ENCODE measurements around the gene SND1. TPM values are rescaled to one million over a fixed set of nuclear protein-coding genes. Genes with fewer than 3 reads are reported as not detected.
A peak's percentile ranks its signal among the peaks of the same experiment; 100 is the strongest.

The SND1 gene
- total and polyA plus RNA-seq, 7 experiments from 2014 or later: 68.6 to 253 (median 137) TPM

DNA sequence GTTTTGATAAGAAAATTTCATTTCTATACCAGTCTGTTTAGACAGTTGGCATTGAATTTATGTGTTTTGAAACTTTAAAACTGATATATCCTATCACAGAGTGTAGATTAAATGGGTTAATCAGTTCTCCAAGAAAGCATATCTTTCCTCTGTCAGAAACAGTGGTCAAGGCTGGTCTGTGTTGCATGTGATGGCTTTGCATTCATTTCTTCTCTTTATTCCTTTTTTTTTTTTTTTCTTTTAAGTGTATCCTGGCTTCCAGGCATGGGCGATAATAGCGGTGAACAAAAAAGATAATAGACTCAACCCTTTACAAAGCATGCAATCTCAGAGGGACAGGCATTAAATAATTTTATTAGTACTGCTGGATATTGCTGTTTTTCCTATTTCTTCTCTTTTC is 242.6 kb downstream of the SND1 start:
- intact Hi-C loops (cut with micrococcal nuclease): no loop called here
- H3K4me1 ChIP-seq (ENCODE audit: control insufficient read depth in 2 of 2, insufficient read depth in 2 of 2, low read length in 2 of 2): no peaks in the 10 kb centered on the region
- ChIA-PET POLR2A (no interaction called here), CTCF (no interaction called here)
- no peak overlapping the region for H3K4me3 ChIP-seq (ENCODE audit: low read length)
- no peaks in the 10 kb centered on the region for H3K9me3 Mint-ChIP-seq
- no peaks in the 10 kb centered on the region for H3K27me3 Mint-ChIP-seq
- H3K27ac Mint-ChIP-seq: no peak overlapping the region
- H3K4me1 Mint-ChIP-seq: peaks cover 0 to 14% (median 5%) of the 10 kb centered on the region in 7 donors
- ATAC-seq (no peak), DNase-seq (no peak)
- no peak overlapping the region for H3K4me3 Mint-ChIP-seq
- no peaks in the 10 kb centered on the region for H3K9me3 ChIP-seq (ENCODE audit: control insufficient read depth in 2 of 3, low read length in 3 of 3)
- no peaks in the 10 kb centered on the region for H3K27me3 ChIP-seq (ENCODE audit: control insufficient read depth in 2 of 2, insufficient read depth in 2 of 2, low read length in 2 of 2)
- no peak overlapping the region for H3K27ac ChIP-seq (ENCODE audit: low read depth, low read length)
- H3K36me3 Mint-ChIP-seq: peaks cover 9 to 38% (median 33%) of the 10 kb centered on the region in 5 donors
- H3K36me3 ChIP-seq (ENCODE audit: control insufficient read depth in 2 of 3, insufficient read depth in 3 of 3, low read length in 3 of 3): peaks cover 0 to 6% (median 0%) of the 10 kb centered on the region in 3 experiments

- Histone ChIP-seq H3K9me3 (ENCODE audit: control insufficient read depth in 2 of 3, low read length in 3 of 3) (no peaks in the 10 kb centered on the region), H3K4me3 (ENCODE audit: low read length) (no peak overlapping the region), H3K4me1 (ENCODE audit: control insufficient read depth in 2 of 2, insufficient read depth in 2 of 2, low read length in 2 of 2) (no peaks in the 10 kb centered on the region), H3K36me3 (ENCODE audit: control insufficient read depth in 2 of 3, insufficient read depth in 3 of 3, low read length in 3 of 3) (peaks cover 0 to 6% (median 0%) of the 10 kb centered on the region in 3 experiments), H3K27ac (ENCODE audit: low read depth, low read length) (no peak overlapping the region), H3K27me3 (ENCODE audit: control insufficient read depth in 2 of 2, insufficient read depth in 2 of 2, low read length in 2 of 2) (no peaks in the 10 kb centered on the region)
- H3K9me3 Mint-ChIP-seq: no peaks in the 10 kb centered on the region
- no peak for DNase-seq
- CTCF ChIA-PET: no interaction called here
- H3K36me3 Mint-ChIP-seq: peaks cover 6 to 32% (median 26%) of the 10 kb centered on the region in 5 donors
- no peaks in the 10 kb centered on the region for H3K27me3 Mint-ChIP-seq
- H3K4me1 Mint-ChIP-seq: peaks cover 0 to 15% (median 12%) of the 10 kb centered on the region in 7 donors
- POLR2A ChIA-PET: no interaction called here
- no peak overlapping the region for H3K27ac Mint-ChIP-seq
- intact Hi-C loops (cut with micrococcal nuclease): no loop called here
- no peak overlapping the region for H3K4me3 Mint-ChIP-seq
- ATAC-seq: no peak
These were observed 243.4 kb downstream of the SND1 start for GRCh38 chr7:127895360-127895759.

DNA sequence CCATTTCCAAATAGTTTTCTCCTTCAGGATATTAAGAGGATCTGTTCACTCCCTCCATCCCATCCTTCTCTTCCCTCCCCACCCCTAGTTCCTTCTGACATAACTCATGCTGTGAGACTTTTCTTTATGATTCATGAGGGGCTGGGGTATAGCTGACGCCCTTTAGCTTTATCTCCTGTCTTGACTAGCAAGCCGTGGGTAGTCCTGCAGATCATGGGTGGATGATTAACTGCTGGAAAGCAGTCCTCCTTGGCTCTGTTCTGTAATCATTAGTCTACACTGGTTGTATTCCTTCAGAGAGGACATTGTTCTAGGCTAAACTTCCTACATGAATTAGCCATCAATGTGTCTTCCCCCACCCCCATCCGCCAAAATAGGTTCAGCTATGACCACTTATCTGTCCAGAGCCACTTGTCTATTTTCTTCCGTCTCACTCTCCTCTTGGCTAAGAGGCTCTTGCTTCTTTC is 243.9 kb downstream of the SND1 start:
- Mint-ChIP-seq H3K27me3 (no peaks in the 10 kb centered on the region), H3K9me3 (no peaks in the 10 kb centered on the region), H3K36me3 (peaks cover 5 to 28% (median 26%) of the 10 kb centered on the region in 5 donors), H3K4me3 (no peak overlapping the region), H3K27ac (no peak overlapping the region), H3K4me1 (peaks cover 0 to 18% (median 14%) of the 10 kb centered on the region in 7 donors)
- ChIA-PET CTCF (no interaction called here), POLR2A (no interaction called here)
- Histone ChIP-seq H3K4me3 (ENCODE audit: low read length) (no peak overlapping the region), H3K27ac (ENCODE audit: low read depth, low read length) (no peak overlapping the region), H3K4me1 (ENCODE audit: control insufficient read depth in 2 of 2, insufficient read depth in 2 of 2, low read length in 2 of 2) (no peaks in the 10 kb centered on the region), H3K27me3 (ENCODE audit: control insufficient read depth in 2 of 2, insufficient read depth in 2 of 2, low read length in 2 of 2) (no peaks in the 10 kb centered on the region), H3K9me3 (ENCODE audit: control insufficient read depth in 2 of 3, low read length in 3 of 3) (no peaks in the 10 kb centered on the region), H3K36me3 (ENCODE audit: control insufficient read depth in 2 of 3, insufficient read depth in 3 of 3, low read length in 3 of 3) (peaks cover 0 to 6% (median 0%) of the 10 kb centered on the region in 3 experiments)
- DNase-seq (no peak), ATAC-seq (no peak)
- intact Hi-C loops (cut with micrococcal nuclease): no loop called here

- DNase-seq: no peak
- intact Hi-C loops (cut with micrococcal nuclease): no loop called here
- Histone ChIP-seq H3K27me3 (ENCODE audit: control insufficient read depth in 2 of 2, insufficient read depth in 2 of 2, low read length in 2 of 2) (no peaks in the 10 kb centered on the region), H3K4me1 (ENCODE audit: control insufficient read depth in 2 of 2, insufficient read depth in 2 of 2, low read length in 2 of 2) (no peaks in the 10 kb centered on the region), H3K27ac (ENCODE audit: low read depth, low read length) (no peak overlapping the region), H3K4me3 (ENCODE audit: low read length) (no peak overlapping the region), H3K9me3 (ENCODE audit: control insufficient read depth in 2 of 3, low read length in 3 of 3) (no peaks in the 10 kb centered on the region), H3K36me3 (ENCODE audit: control insufficient read depth in 2 of 3, insufficient read depth in 3 of 3, low read length in 3 of 3) (no peaks in the 10 kb centered on the region)
- H3K27ac Mint-ChIP-seq: no peak overlapping the region
- peaks cover 0 to 26% (median 17%) of the 10 kb centered on the region in 7 donors for H3K4me1 Mint-ChIP-seq
- ChIA-PET CTCF (no interaction called here), POLR2A (no interaction called here)
- no peaks in the 10 kb centered on the region for H3K27me3 Mint-ChIP-seq
- no peak overlapping the region for H3K4me3 Mint-ChIP-seq
- no peak for ATAC-seq
- H3K9me3 Mint-ChIP-seq: no peaks in the 10 kb centered on the region
- H3K36me3 Mint-ChIP-seq: peaks cover under 1 to 22% (median 20%) of the 10 kb centered on the region in 5 donors
These were observed 244.7 kb downstream of the SND1 start for GRCh38 chr7:127896659-127897058.

DNA sequence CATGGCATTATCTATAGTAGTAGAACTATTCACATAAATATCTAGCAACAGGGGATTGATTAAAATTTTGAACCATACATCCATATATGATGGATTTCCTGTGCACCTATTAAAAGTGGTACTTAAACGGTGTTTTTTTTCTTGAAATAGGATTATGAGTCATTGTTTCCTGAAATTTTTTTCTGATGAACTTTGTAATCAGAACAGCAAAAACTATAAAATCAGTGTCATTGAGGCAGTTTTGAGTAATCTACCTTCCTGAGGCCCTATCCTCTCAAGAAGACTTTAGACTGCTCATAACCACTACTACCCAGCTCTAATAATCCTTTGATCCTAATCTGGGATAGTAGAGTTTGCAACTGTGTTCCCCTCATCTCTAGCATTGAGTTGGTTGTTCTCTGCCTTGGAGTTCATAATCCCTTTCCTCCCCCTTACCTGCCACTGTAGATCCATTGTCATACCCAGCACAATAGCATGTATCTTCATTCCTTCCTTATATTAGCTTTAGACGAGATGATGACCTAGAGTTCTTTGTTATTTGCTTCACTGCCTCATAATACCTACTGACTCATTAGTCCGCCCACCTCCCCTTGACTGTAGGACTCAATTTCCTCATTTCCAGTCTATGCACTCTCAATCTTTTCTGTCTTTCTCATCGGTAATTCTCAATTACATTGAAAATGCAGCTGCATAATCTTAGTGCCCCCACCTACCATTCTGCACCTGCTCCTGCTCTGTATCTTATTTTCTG is 245.9 kb downstream of the SND1 start:
- no peak overlapping the region for H3K27ac Mint-ChIP-seq
- intact Hi-C loops (cut with micrococcal nuclease): no loop called here
- H3K4me3 Mint-ChIP-seq: no peak overlapping the region
- ChIA-PET POLR2A (no interaction called here), CTCF (no interaction called here)
- no peaks in the 10 kb centered on the region for H3K27me3 ChIP-seq (ENCODE audit: control insufficient read depth in 2 of 2, insufficient read depth in 2 of 2, low read length in 2 of 2)
- no peak overlapping the region for H3K27ac ChIP-seq (ENCODE audit: low read depth, low read length)
- ATAC-seq: no peak
- peaks cover 0 to 16% (median 10%) of the 10 kb centered on the region in 5 donors for H3K36me3 Mint-ChIP-seq
- no peak overlapping the region for H3K4me3 ChIP-seq (ENCODE audit: low read length)
- H3K9me3 Mint-ChIP-seq: no peaks in the 10 kb centered on the region
- no peaks in the 10 kb centered on the region for H3K27me3 Mint-ChIP-seq
- H3K36me3 ChIP-seq (ENCODE audit: control insufficient read depth in 2 of 3, insufficient read depth in 3 of 3, low read length in 3 of 3): no peaks in the 10 kb centered on the region
- H3K9me3 ChIP-seq (ENCODE audit: control insufficient read depth in 2 of 3, low read length in 3 of 3): no peaks in the 10 kb centered on the region
- no peak for DNase-seq
- H3K4me1 ChIP-seq (ENCODE audit: control insufficient read depth in 2 of 2, insufficient read depth in 2 of 2, low read length in 2 of 2): no peaks in the 10 kb centered on the region
- H3K4me1 Mint-ChIP-seq: peaks cover 0 to 27% (median 21%) of the 10 kb centered on the region in 7 donors

DNA sequence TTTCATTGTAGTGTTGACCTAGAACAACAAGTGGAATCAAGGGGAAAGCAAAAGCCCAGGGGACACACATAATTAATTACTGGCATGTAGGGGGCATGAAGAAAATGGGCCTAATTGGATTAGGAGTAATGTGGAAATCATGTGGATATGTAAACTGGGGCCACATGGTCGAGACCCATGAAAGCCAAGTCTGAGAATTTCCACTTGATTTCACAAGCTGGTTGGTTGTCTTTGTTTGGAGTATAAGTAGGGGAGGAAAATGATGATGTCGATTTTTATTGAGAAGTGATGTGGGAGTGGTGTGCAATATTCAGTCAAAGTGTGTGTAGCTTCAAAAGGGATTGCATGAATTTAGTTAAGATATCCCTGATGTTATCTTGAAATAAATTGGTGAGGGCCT is 247.4 kb downstream of the SND1 start:
- H3K27me3 Mint-ChIP-seq: no peaks in the 10 kb centered on the region
- DNase-seq (no peak), ATAC-seq (no peak)
- Histone ChIP-seq H3K4me1 (ENCODE audit: control insufficient read depth in 2 of 2, insufficient read depth in 2 of 2, low read length in 2 of 2) (no peaks in the 10 kb centered on the region), H3K36me3 (ENCODE audit: control insufficient read depth in 2 of 3, insufficient read depth in 3 of 3, low read length in 3 of 3) (no peaks in the 10 kb centered on the region), H3K9me3 (ENCODE audit: control insufficient read depth in 2 of 3, low read length in 3 of 3) (no peaks in the 10 kb centered on the region), H3K27me3 (ENCODE audit: control insufficient read depth in 2 of 2, insufficient read depth in 2 of 2, low read length in 2 of 2) (no peaks in the 10 kb centered on the region), H3K27ac (ENCODE audit: low read depth, low read length) (no peak overlapping the region), H3K4me3 (ENCODE audit: low read length) (no peak overlapping the region)
- peaks cover 0 to 27% (median 22%) of the 10 kb centered on the region in 7 donors for H3K4me1 Mint-ChIP-seq
- peaks cover 0 to 13% (median under 1%) of the 10 kb centered on the region in 5 donors for H3K36me3 Mint-ChIP-seq
- ChIA-PET CTCF (no interaction called here), POLR2A (no interaction called here)
- peak overlapping the region in 1 of 9 donors; percentile 26 for H3K27ac Mint-ChIP-seq
- intact Hi-C loops (cut with micrococcal nuclease): no loop called here
- no peak overlapping the region for H3K4me3 Mint-ChIP-seq
- H3K9me3 Mint-ChIP-seq: no peaks in the 10 kb centered on the region

DNA sequence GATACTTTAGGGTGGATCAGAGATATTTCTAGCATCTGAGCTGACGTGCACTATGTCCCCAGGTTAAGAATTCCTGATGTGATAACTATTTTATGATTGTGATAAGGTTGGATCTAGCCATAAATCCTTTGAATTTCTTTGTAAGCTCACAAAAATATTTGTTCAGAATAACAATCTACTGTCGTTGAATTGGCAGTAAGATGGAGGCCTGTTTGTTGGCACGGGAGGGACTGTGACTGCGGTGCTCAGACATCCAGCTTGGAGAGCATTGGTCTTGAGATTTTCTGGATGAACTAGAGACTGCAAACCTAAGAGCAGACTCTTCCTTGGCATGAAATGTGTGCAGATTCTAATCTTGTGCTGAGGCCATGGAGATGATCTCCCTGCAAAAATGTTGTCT is 248.1 kb downstream of the SND1 start:
- Mint-ChIP-seq H3K27ac (no peak overlapping the region), H3K4me1 (peaks cover 1 to 29% (median 23%) of the 10 kb centered on the region in 7 donors)
- CTCF ChIA-PET: no interaction called here

More for the DNA sequence above, 248.1 kb downstream of the SND1 start:
- Histone ChIP-seq H3K4me1 (ENCODE audit: control insufficient read depth in 2 of 2, insufficient read depth in 2 of 2, low read length in 2 of 2) (no peaks in the 10 kb centered on the region), H3K27me3 (ENCODE audit: control insufficient read depth in 2 of 2, insufficient read depth in 2 of 2, low read length in 2 of 2) (no peaks in the 10 kb centered on the region), H3K36me3 (ENCODE audit: control insufficient read depth in 2 of 3, insufficient read depth in 3 of 3, low read length in 3 of 3) (no peaks in the 10 kb centered on the region), H3K27ac (ENCODE audit: low read depth, low read length) (no peak overlapping the region), H3K4me3 (ENCODE audit: low read length) (no peak overlapping the region), H3K9me3 (ENCODE audit: control insufficient read depth in 2 of 3, low read length in 3 of 3) (no peaks in the 10 kb centered on the region)
- intact Hi-C loops (cut with micrococcal nuclease): no loop called here
- ATAC-seq: no peak
- Mint-ChIP-seq H3K27me3 (no peaks in the 10 kb centered on the region), H3K36me3 (peaks cover 0 to 20% (median 4%) of the 10 kb centered on the region in 5 donors), H3K4me3 (no peak overlapping the region), H3K9me3 (no peaks in the 10 kb centered on the region)
- no peak for DNase-seq
- POLR2A ChIA-PET: no interaction called here
